GM23248 (cell line): ENCODE measurements around the gene CDIP1. TPM values are rescaled to one million over a fixed set of nuclear protein-coding genes. Genes with fewer than 3 reads are reported as not detected.

Source experiments
- DNase-seq: peaks from one replicate; pipeline ENCODE4 v3.0.0-alpha.2; 2015
- H2AFZ ChIP-seq: fragments of 200-600 bp; sonication (generic); 2 replicates; pipeline ENCODE4 v1.6.1; 2016; ENCODE audit warnings: antibody characterized with exemption
- H3F3A ChIP-seq: fragments of 200-600 bp; sonication (generic); 2 replicates; pipeline ENCODE4 v1.6.1; 2016; ENCODE audit warnings: mild to moderate bottlenecking, antibody characterized with exemption, mixed run types; ENCODE audit not compliant: insufficient read depth
- H3K27ac ChIP-seq: fragments of 200-600 bp; sonication (generic); 2 replicates; pipeline ENCODE4 v1.5.1; 2016; ENCODE audit warnings: mild to moderate bottlenecking
- H3K27me3 ChIP-seq: fragments of 200-600 bp; sonication (generic); replicated peaks from 2 replicates; pipeline ENCODE4 v1.6.1; 2016; ENCODE audit warnings: mild to moderate bottlenecking; ENCODE audit not compliant: insufficient read depth
- H3K36me3 ChIP-seq: fragments of 200-600 bp; sonication (generic); 2 replicates; pipeline ENCODE4 v1.6.1; 2016; ENCODE audit warnings: low read depth, mild to moderate bottlenecking
- H3K4me1 ChIP-seq: fragments of 200-600 bp; sonication (generic); 2 replicates; pipeline ENCODE4 v1.6.1; 2016; ENCODE audit warnings: mild to moderate bottlenecking; ENCODE audit not compliant: insufficient read depth
- H3K4me2 ChIP-seq: fragments of 200-600 bp; sonication (generic); one replicate; pipeline ENCODE4 v1.6.1; 2016; ENCODE audit warnings: mild to moderate bottlenecking; ENCODE audit not compliant: unreplicated experiment
- H3K4me3 ChIP-seq: fragments of 200-600 bp; sonication (generic); 2 replicates; pipeline ENCODE4 v1.5.1; 2016; ENCODE audit warnings: mild to moderate bottlenecking
- H3K79me2 ChIP-seq: fragments of 200-600 bp; sonication (generic); 2 replicates; pipeline ENCODE4 v1.6.1; 2016; ENCODE audit warnings: mild to moderate bottlenecking; ENCODE audit not compliant: insufficient read depth
- H3K9ac ChIP-seq: fragments of 200-600 bp; sonication (generic); 2 replicates; pipeline ENCODE4 v1.6.1; 2016; ENCODE audit warnings: mild to moderate bottlenecking
- H3K9me2 ChIP-seq: fragments of 200-600 bp; sonication (generic); 2 replicates; pipeline ENCODE4 v1.6.1; 2016; ENCODE audit warnings: mixed run types, mild to moderate bottlenecking, moderate library complexity; ENCODE audit not compliant: insufficient read depth
- H3K9me3 ChIP-seq: fragments of 200-600 bp; sonication (generic); one replicate; pipeline ENCODE4 v1.6.1; 2017; ENCODE audit warnings: low read depth
- H4K20me1 ChIP-seq: fragments of 200-600 bp; sonication (generic); 2 replicates; pipeline ENCODE4 v1.6.0; 2016; ENCODE audit not compliant: insufficient read depth
- EZH2 ChIP-seq: fragments of 200-600 bp; sonication (generic); IDR thresholded peaks from 2 replicates; pipeline ENCODE4 v1.6.1; 2018; ENCODE audit warnings: antibody characterized with exemption, mild to moderate bottlenecking; ENCODE audit not compliant: insufficient read depth, poor library complexity, severe bottlenecking
- EZH2phosphoT487 ChIP-seq: fragments of 200-600 bp; sonication (generic); IDR thresholded peaks from 2 replicates; pipeline ENCODE4 v1.6.1; 2018; ENCODE audit warnings: antibody characterized with exemption, moderate library complexity, mild to moderate bottlenecking, low read depth; ENCODE audit not compliant: insufficient read depth
- WGBS, 2 experiments: methylation state at CpG; one replicate each; pipeline ENCODE4 v1.1.6; 2015 to 2017; ENCODE audit warnings: low lambda C conversion rate in 2 of 2, low coverage in 1 of 2; ENCODE audit errors: missing lambda C conversion rate in 2 of 2; 5-methylcytosine and 5-hydroxymethylcytosine counted together
- in situ Hi-C: fragments of 300-500 bp; cut with MboI; formaldehyde crosslinking; loops from 2 replicates; pipeline ENCODE4 v1.15.0; 2020
- polyA plus RNA-seq: library from polyadenylated mRNA; unstranded; fragments of >200 nt; fragmentation: Nextera tagmentation; extraction: Ambion mirVana; gene quantifications from 2 replicates; pipeline ENCODE4 v1.2.1, GENCODE V29; 2016
- total RNA-seq: library from RNA; depleted of rRNA; stranded (reverse); fragments of >200 nt; shearing (Covaris generic); gene quantifications from 2 replicates; pipeline ENCODE4 v1.2.3, GENCODE V29; 2014

CDIP1 gene
- total and polyA plus RNA-seq, 2 experiments from 2014 or later: 14.7 to 17.7 TPM

- WGBS, 2 experiments: 67 to 73% methylated on average over 6 to 7 of the region's 7 CpGs
These were observed 24.0 kb downstream of the CDIP1 start for GRCh38 chr16:4514606-4515005.

GRCh38 chr16:4513881-4514280, 24.7 kb downstream of the CDIP1 start:
- Histone ChIP-seq H3K27ac (no peak overlapping the region), H3K36me3 (0 out of 2 replicates have a peak, but pooled peaks cover under 1% of the 10 kb centered on the region), H3K4me1 (no peaks in the 10 kb centered on the region), H3K9me2 (no peaks in the 10 kb centered on the region), H3K4me3 (no peak overlapping the region), H3K27me3 (no peaks in the 10 kb centered on the region), H2AFZ (no peak overlapping the region), H3K4me2 (no peak overlapping the region), H4K20me1 (no peaks in the 10 kb centered on the region), H3K79me2 (peaks cover 4% of the 10 kb centered on the region; the same call in 1 of the 2 replicates), H3K9ac (no peak overlapping the region), H3F3A (no peaks in the 10 kb centered on the region), H3K9me3 (no peaks in the 10 kb centered on the region)
- WGBS, 2 experiments: 92 to 94% methylated on average over 7 of the region's 7 CpGs
- DNase-seq: no peak
- TF ChIP-seq EZH2phosphoT487 (no peak), EZH2 (no peak)
- in situ Hi-C loops: no loop called here

More at GRCh38 chr16:4514606-4515005, 24.0 kb downstream of the CDIP1 start:
- in situ Hi-C loops: no loop called here
- no peak for TF ChIP-seq EZH2phosphoT487
- TF ChIP-seq EZH2: no peak
- H3K27me3 ChIP-seq: no peaks in the 10 kb centered on the region
- peaks cover 4% of the 10 kb centered on the region for H3K79me2 ChIP-seq
- no peaks in the 10 kb centered on the region for H4K20me1 ChIP-seq
- H3K4me1 ChIP-seq: no peaks in the 10 kb centered on the region
- H3K27ac ChIP-seq: no peak overlapping the region
- no peaks in the 10 kb centered on the region for H3K9me3 ChIP-seq
- no peak overlapping the region for H3K9ac ChIP-seq
- no peaks in the 10 kb centered on the region for H3K36me3 ChIP-seq
- H3K4me3 ChIP-seq: no peak overlapping the region
- H3K4me2 ChIP-seq: no peak overlapping the region
- H2AFZ ChIP-seq: no peak overlapping the region
- no peaks in the 10 kb centered on the region for H3F3A ChIP-seq
- DNase-seq: no peak
- H3K9me2 ChIP-seq: no peaks in the 10 kb centered on the region

- no peak overlapping the region for H3K4me2 ChIP-seq
- H3K9ac ChIP-seq: no peak overlapping the region
- peaks cover 4% of the 10 kb centered on the region; the same call in 1 of the 2 replicates for H3K79me2 ChIP-seq
- no peak overlapping the region for H2AFZ ChIP-seq
- no peaks in the 10 kb centered on the region for H3K9me3 ChIP-seq
- H3K9me2 ChIP-seq: no peaks in the 10 kb centered on the region
- H3K4me3 ChIP-seq: no peak overlapping the region
- DNase-seq: no peak
- WGBS, 2 experiments: 84 to 96% methylated on average over 9 to 17 of the region's 19 CpGs
- H3K4me1 ChIP-seq: no peaks in the 10 kb centered on the region
- no peak for TF ChIP-seq EZH2
- no peak for TF ChIP-seq EZH2phosphoT487
- H3K36me3 ChIP-seq: 0 out of 2 replicates have a peak, but pooled peaks cover 4% of the 10 kb centered on the region
- H4K20me1 ChIP-seq: no peaks in the 10 kb centered on the region
- H3K27me3 ChIP-seq: no peaks in the 10 kb centered on the region
- in situ Hi-C loops: no loop called here
- H3F3A ChIP-seq: no peaks in the 10 kb centered on the region
- no peak overlapping the region for H3K27ac ChIP-seq
These were observed 25.3 kb downstream of the CDIP1 start for GRCh38 chr16:4513086-4513860.

GRCh38 chr16:4512473-4512872, 26.1 kb downstream of the CDIP1 start:
- Histone ChIP-seq H3K4me3 (no peak overlapping the region), H3K4me2 (no peak overlapping the region), H3K27me3 (no peaks in the 10 kb centered on the region), H2AFZ (no peak overlapping the region), H4K20me1 (no peaks in the 10 kb centered on the region), H3K9me3 (no peaks in the 10 kb centered on the region), H3K79me2 (peaks cover 4% of the 10 kb centered on the region; the same call in 1 of the 2 replicates), H3K4me1 (no peaks in the 10 kb centered on the region), H3K27ac (no peak overlapping the region), H3K9ac (no peak overlapping the region), H3K36me3 (0 out of 2 replicates have a peak, but pooled peaks cover 4% of the 10 kb centered on the region), H3K9me2 (no peaks in the 10 kb centered on the region), H3F3A (no peaks in the 10 kb centered on the region)
- 93 to 95% methylated on average over 10 of the region's 10 CpGs for WGBS, 2 experiments
- DNase-seq: no peak
- in situ Hi-C loops: no loop called here
- TF ChIP-seq EZH2phosphoT487 (no peak), EZH2 (no peak)
